Lower leg skin (tissue), 4 donors: ENCODE measurements around the gene ANKRD34A. TPM values are rescaled to one million over a fixed set of nuclear protein-coding genes. Genes with fewer than 3 reads are reported as not detected.

Experiments
- DNase-seq, 2 donors: peaks; one replicate each; pipeline ENCODE4 v3.0.0-alpha.2; 2019; ENCODE audit warnings: low spot score in 2 of 2
- H3K4me3 ChIP-seq: fragments of 200-600 bp; sonication (generic); 2 replicates; pipeline ENCODE4 v1.5.1; 2017; ENCODE audit warnings: mild to moderate bottlenecking, low read depth; ENCODE audit not compliant: poor library complexity, severe bottlenecking
- POLR2A ChIP-seq, 2 donors: fragments of 450-650 bp; IDR thresholded peaks; one replicate each; pipeline ENCODE4 v1.6.1; 2016 to 2017; ENCODE audit warnings: antibody characterized with exemption in 2 of 2, mild to moderate bottlenecking in 1 of 2, moderate library complexity in 1 of 2
- WGBS, 2 donors: methylation state at CpG; one replicate each; pipeline ENCODE4 v1.1.5; 2018; 5-methylcytosine and 5-hydroxymethylcytosine counted together
- intact Hi-C: fragments of 100-400 bp; cut with DNase I; formaldehyde crosslinking; loops from one replicate; pipeline ENCODE4 v1.15.0; 2023; ENCODE audit warnings: low total_unique reads
- total RNA-seq, 4 donors: library from RNA; depleted of rRNA; stranded (reverse); fragments of >200 nt; gene quantifications; one replicate each; pipeline ENCODE4 v1.1.0, GENCODE V29; 2016
- TF ChIP-seq, protein P1 (sequence below), 3 donors: fragments of 450-650 bp; IDR thresholded peaks; one replicate each; pipeline ENCODE4 v1.5.1; 2016; ENCODE audit warnings: antibody characterized with exemption in 3 of 3, mild to moderate bottlenecking in 3 of 3, moderate library complexity in 2 of 3

Gene ANKRD34A
- total RNA-seq, 4 donors from 2014 or later, result 0.12 to 1.3 (median 0.39) TPM

DNA sequence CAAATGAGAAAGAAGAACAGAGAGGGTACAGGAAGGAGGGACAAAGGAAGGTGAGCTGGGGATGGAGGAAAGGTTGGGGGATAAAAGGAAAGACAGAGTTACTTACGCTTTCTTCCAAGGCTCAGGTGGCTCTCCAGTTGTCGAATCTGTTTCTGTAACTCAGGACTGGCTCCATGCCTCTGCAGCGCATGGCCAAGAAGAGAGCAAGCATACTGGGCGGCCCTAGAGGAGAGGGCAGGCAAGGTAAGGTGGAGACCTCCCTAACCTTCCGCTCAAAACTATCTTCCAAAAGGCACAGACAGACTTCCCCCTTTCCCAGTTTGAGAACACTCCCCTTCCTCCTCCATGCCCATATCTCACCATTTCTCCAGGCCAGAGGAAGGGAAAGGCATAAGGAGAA, 46.8 kb downstream of the ANKRD34A start:
- intact Hi-C loops, result loop anchor here (10.0 kb wide), 1 partner anchor 97 kb away; no protein-coding TSS in a partner anchor
- peak overlapping the region; percentile 52 for H3K4me3 ChIP-seq
- WGBS, 2 donors, result 38 to 69% methylated on average over 5 of the region's 5 CpGs
- no peak for DNase-seq
- TF ChIP-seq POLR2A (IDR thresholded peaks at IDR 0.05), result no peak
- TF ChIP-seq, protein P1, sequence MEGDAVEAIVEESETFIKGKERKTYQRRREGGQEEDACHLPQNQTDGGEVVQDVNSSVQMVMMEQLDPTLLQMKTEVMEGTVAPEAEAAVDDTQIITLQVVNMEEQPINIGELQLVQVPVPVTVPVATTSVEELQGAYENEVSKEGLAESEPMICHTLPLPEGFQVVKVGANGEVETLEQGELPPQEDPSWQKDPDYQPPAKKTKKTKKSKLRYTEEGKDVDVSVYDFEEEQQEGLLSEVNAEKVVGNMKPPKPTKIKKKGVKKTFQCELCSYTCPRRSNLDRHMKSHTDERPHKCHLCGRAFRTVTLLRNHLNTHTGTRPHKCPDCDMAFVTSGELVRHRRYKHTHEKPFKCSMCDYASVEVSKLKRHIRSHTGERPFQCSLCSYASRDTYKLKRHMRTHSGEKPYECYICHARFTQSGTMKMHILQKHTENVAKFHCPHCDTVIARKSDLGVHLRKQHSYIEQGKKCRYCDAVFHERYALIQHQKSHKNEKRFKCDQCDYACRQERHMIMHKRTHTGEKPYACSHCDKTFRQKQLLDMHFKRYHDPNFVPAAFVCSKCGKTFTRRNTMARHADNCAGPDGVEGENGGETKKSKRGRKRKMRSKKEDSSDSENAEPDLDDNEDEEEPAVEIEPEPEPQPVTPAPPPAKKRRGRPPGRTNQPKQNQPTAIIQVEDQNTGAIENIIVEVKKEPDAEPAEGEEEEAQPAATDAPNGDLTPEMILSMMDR (IDR thresholded peaks at IDR 0.05), result no peak

DNA sequence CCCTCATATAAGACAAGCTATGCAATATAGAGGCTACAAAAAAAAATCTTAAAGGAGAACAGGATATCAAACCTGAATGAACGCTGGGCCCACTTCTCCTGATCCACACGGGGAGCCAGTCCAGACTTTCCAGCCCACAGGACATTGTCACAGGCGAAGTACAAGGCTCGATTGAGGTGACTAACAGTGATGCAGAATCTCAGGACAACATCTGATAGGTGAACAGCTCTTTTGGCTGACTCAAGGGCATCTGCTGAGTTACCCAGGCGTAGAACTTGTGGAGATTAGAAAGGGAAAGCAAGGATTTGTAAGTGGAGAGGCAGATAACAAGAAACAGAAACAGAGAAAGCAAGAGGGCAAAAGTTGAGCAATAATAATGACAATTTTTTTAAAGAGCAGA, 47.6 kb downstream of the ANKRD34A start:
- no peak overlapping the region for H3K4me3 ChIP-seq
- peak in 1 of 2 donors; percentile 20 for DNase-seq
- intact Hi-C loops, result loop anchor here (10.0 kb wide), 1 partner anchor 98 kb away; no protein-coding TSS in a partner anchor
- WGBS, 2 donors, result 72 to 81% methylated on average over 5 of the region's 5 CpGs
- no peak for TF ChIP-seq POLR2A (IDR thresholded peaks at IDR 0.05)
- TF ChIP-seq, protein P1 (IDR thresholded peaks at IDR 0.05), result no peak

DNA sequence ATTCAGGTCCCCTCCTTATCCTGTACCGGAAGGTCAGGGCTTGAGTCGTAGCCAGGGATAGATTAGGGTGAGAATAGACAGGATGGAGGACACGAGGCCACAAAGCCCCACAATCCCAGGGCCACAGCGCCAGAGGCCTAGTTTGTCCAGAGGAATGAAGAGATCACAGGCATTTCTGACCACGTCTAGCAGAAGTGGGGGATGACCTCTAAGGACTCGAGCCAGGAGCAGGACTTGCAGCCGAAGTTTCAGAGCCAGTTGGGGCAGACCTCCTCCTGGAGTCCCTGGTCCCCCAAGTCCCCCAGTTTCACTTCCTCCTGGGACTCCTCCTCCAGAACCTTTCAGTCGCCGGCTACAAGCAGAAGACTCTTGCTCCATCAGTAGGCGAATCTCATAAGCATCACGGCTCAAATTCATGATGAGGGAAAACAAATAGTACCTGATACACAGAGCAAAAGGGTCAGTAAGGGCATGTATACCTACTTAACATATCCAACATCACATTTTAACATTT, 52.2 kb downstream of the ANKRD34A start:
- TF ChIP-seq POLR2A (IDR thresholded peaks at IDR 0.05), result no peak
- TF ChIP-seq, protein P1 (IDR thresholded peaks at IDR 0.05), result no peak
- WGBS, 2 donors, result 76 to 79% methylated on average over 11 of the region's 11 CpGs
- intact Hi-C loops, result loop anchor here (10.0 kb wide), 1 partner anchor 103 kb away; no protein-coding TSS in a partner anchor
- no peak overlapping the region for H3K4me3 ChIP-seq
- peak in 1 of 2 donors; percentile 65 for DNase-seq

Other genes with a start within 250 kb of the ANKRD34A start
- gene CD160, start 245.1 kb downstream of the ANKRD34A start, total RNA-seq, result under 1 TPM in 2 of 4 donors, not detected in 2; 0.38 to 0.63 TPM
- 10 to 100 TPM in 2 of 4 donors, 1 to 10 TPM in 2; 7.0 to 12.8 (median 9.3) TPM for gene RNF115, start 140.5 kb downstream of the ANKRD34A start, total RNA-seq
- gene POLR3C, start 140.4 kb downstream of the ANKRD34A start, total RNA-seq, result 10 to 100 TPM; 25.1 to 31.3 (median 27.0) TPM
- 1 to 10 TPM in 3 of 4 donors, under 1 TPM in 1; 0.25 to 5.0 (median 2.5) TPM for gene NUDT17, start 118.9 kb downstream of the ANKRD34A start, total RNA-seq
- 10 to 100 TPM; 22.8 to 47.7 (median 33.0) TPM for gene PIAS3, start 105.5 kb downstream of the ANKRD34A start, total RNA-seq
- 10 to 100 TPM; 32.2 to 68.6 (median 48.4) TPM for gene ANKRD35, start 78.7 kb downstream of the ANKRD34A start, total RNA-seq
- 1 to 10 TPM; 1.8 to 3.6 (median 2.6) TPM for gene ITGA10, start 54.5 kb downstream of the ANKRD34A start, total RNA-seq
- gene PEX11B, start 45.9 kb downstream of the ANKRD34A start, total RNA-seq, result 10 to 100 TPM; 27.0 to 47.1 (median 30.2) TPM
- 100 to 1,000 TPM; 120 to 176 (median 149) TPM for gene RBM8A, start 37.1 kb downstream of the ANKRD34A start, total RNA-seq
- 10 to 100 TPM in 1 of 4 donors, 1 to 10 TPM in 3; 4.6 to 14.2 (median 7.7) TPM for gene LIX1L, start 6.6 kb downstream of the ANKRD34A start, total RNA-seq
- 10 to 100 TPM; 10.6 to 15.3 (median 14.2) TPM for gene POLR3GL, start 115 bp upstream of the ANKRD34A start, total RNA-seq
- gene TXNIP, start 32.0 kb upstream of the ANKRD34A start, total RNA-seq, result 1,000 to 10,000 TPM; 2,445 to 6,877 (median 3,895) TPM
- gene HJV, start 57.2 kb upstream of the ANKRD34A start, total RNA-seq, result not detected
- gene NBPF10, start 180.2 kb upstream of the ANKRD34A start, total RNA-seq, result 1 to 10 TPM; 1.5 to 2.4 (median 1.9) TPM